GM18499 (cell line): ENCODE data around the gene MAP4K3.

ENCODE experiments used
- ATAC-seq: cut with Tn5 transposase; IDR thresholded peaks from one replicate; pipeline ENCODE4 v1.9.1; 2021; ENCODE audit warnings: moderate number of reproducible peaks; ENCODE audit not compliant: insufficient read depth, unreplicated experiment

The MAP4K3 gene

DNA sequence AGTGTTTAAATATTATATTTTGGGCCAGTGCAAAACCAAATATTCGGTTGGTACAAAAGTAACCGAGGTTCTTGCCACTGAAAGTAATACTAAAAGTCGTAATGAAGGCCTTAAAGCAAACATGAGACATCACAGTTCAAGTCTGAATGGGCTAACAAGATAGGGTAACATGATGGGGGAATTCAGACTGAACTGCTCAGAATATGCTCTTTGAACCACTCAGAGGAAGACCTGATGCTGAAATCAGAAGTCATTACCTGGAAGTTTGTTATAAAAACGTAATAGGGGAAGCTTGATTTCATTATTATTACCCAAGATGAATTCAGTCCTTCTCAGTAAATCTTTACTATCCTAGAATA, 219.9 kb downstream of the MAP4K3 start:
- no peak for ATAC-seq

DNA sequence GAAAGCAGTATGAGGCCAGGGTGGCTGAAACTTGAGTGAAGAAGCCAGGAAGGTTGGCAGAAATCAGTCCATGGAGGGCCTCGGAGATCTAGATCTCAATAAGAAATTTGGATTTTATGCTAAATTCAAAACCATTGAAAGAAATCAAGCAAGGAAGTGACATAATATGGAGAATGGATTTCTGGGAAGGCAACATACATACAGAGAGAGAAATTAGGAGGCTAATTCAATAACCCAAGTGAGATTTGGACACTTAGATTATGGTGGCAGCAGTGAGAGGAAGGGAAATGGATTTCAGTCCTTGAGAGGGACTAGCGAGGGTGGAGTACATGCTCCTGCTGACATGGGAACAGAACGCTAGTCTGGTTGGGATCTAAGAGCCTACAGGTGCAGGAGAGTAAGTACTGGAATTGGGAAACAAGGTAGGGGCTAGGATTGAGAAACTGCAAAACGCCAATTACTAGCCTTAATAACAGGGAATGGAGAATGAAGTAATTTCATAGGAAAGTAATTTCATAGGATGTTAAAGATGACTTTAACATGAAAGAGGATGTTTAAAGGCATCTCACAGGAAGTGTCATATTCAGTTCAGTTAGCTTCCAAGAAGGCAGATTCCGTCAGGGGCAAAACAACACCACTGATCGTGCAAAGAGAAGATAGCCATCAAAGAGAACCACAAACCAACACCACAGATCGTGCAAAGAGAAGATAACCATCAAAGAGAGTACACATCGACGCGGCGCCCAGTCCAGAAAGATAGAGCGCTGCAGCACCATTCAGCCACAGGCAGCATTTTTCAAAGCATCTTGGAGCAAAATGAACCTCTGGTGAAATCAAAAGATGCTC, 220.5 kb downstream of the MAP4K3 start:
- no peak for ATAC-seq

DNA sequence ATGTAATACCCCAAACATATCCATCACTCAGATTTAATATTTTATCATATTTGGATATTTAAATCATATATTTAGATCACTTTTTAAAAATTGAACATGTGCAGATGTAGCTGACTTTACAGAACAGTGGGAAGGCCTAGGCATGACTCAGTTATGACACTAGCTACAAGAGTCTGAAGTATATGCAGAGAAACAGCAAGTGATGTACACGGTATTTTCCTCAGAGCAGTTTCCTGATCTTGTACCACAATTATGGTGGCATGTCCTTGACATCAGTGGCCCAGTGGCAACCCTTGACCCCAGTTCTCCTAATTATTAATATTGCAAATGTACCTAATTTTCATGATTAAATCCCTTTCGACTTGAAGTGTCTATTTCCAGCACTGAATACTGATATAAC, 221.5 kb downstream of the MAP4K3 start:
- ATAC-seq = no peak

GRCh38 chr2:39213015-39213414, 224.1 kb downstream of the MAP4K3 start:
- no peak for ATAC-seq

GRCh38 chr2:39210846-39211245, 226.2 kb downstream of the MAP4K3 start:
- no peak for ATAC-seq

DNA sequence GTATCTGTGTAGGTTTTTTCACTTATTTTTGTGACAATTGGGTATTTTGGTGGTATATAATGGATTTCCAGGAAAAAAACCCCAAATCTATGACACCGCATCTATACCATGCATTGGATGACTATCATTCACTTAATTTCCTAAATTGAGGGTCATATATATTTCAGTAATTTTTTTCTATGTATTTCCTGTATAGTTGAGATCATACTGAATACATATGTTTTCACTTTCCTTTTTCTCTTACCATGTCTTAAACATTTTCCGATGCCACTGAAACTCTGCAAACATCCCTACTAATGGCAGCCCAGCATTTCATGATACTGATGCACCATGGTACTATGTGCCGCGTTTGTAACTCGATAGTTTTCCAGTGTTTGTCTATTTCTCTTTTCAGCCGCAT, 233.7 kb downstream of the MAP4K3 start:
- no peak for ATAC-seq

GRCh38 chr2:39202639-39203369, 234.3 kb downstream of the MAP4K3 start:
- ATAC-seq = no peak
